ENCODE results near the gene USP30.
"Not testable (repeated sequence)": the region's sequence is repeated elsewhere in the genome, so short reads cannot be mapped to it uniquely, and the experiment has no call there.

The USP30 gene

GRCh38 chr12:109052414-109053323 lies at the start of gene USP30:
Gene USP30 (plus strand): TSS chr12:109052576. CDS start chr12:109052679, 103 bp downstream.
- DNase-seq: peak; percentile 15

GRCh38 chr12:109004017-109004416 lies 48.4 kb upstream of the USP30 start:
- DNase-seq: no peak

GRCh38 chr12:109009766-109010165 lies 42.6 kb upstream of the USP30 start:
- no peak for DNase-seq

GRCh38 chr12:109010259-109010658 lies 42.1 kb upstream of the USP30 start:
- DNase-seq: no peak

- DNase-seq: no peak
Measured at GRCh38 chr12:109014984-109015765, 37.2 kb upstream of the USP30 start.

GRCh38 chr12:109016016-109016415 lies 36.4 kb upstream of the USP30 start:
- no peak for DNase-seq

- DNase-seq: no peak
Measured at GRCh38 chr12:109016978-109017377, 35.4 kb upstream of the USP30 start.

GRCh38 chr12:109018296-109018695 lies 34.1 kb upstream of the USP30 start:
- DNase-seq: no peak

- DNase-seq: no peak
Measured at GRCh38 chr12:109020146-109020795, 32.1 kb upstream of the USP30 start.

GRCh38 chr12:109020796-109021380 lies 31.5 kb upstream of the USP30 start, which contains the start of gene SVOP:
Gene SVOP (minus strand): TSS chr12:109021068. CDS start chr12:109020868, 200 bp downstream.
- DNase-seq: peak; percentile 56

- DNase-seq: no peak
Measured at GRCh38 chr12:109027767-109028166, 24.6 kb upstream of the USP30 start.

GRCh38 chr12:109028624-109029023 lies 23.8 kb upstream of the USP30 start:
- not testable (repeated sequence) for DNase-seq

- no peak for DNase-seq
Measured at GRCh38 chr12:109029411-109029810, 23.0 kb upstream of the USP30 start.

- no peak for DNase-seq
Measured at GRCh38 chr12:109033239-109034196, 18.9 kb upstream of the USP30 start.

- no peak for DNase-seq
Measured at GRCh38 chr12:109036975-109037374, 15.4 kb upstream of the USP30 start.

- no peak for DNase-seq
Measured at GRCh38 chr12:109044241-109044640, 8.1 kb upstream of the USP30 start.

GRCh38 chr12:109047081-109047805 lies 5.1 kb upstream of the USP30 start:
- DNase-seq: no peak

- not testable (repeated sequence) for DNase-seq
Measured at GRCh38 chr12:109048706-109049105, 3.7 kb upstream of the USP30 start.

- DNase-seq: not testable (repeated sequence)
Measured at GRCh38 chr12:109049794-109050193, 2.6 kb upstream of the USP30 start.

GRCh38 chr12:109052097-109052413 lies 321 bp upstream of the USP30 start:
- DNase-seq: no peak

Measured in NCI-H1436 treated with DMSO at 0.1 percent for 48 hours (cell line).